Neuronal stem cell (in vitro differentiated cells): ENCODE results near the gene SRPRA.

ENCODE experiments used
- DNase-seq: peaks from one replicate; pipeline ENCODE4 v3.0.0-alpha.2; 2013; ENCODE audit warnings: low spot score
- H2AFZ ChIP-seq: one replicate; pipeline ENCODE4 v1.6.1; 2013; ENCODE audit warnings: mild to moderate bottlenecking, low read length, inconsistent platforms
- H2AK5ac ChIP-seq: 2 replicates; pipeline ENCODE4 v1.6.1; 2013; ENCODE audit warnings: low read depth, mild to moderate bottlenecking, inconsistent platforms, low read length, moderate library complexity, mixed read lengths
- H2BK120ac ChIP-seq: 2 replicates; pipeline ENCODE4 v1.6.1; 2013; ENCODE audit warnings: low read depth, mild to moderate bottlenecking, inconsistent platforms, low read length, moderate library complexity, mixed read lengths
- H2BK12ac ChIP-seq: one replicate; pipeline ENCODE4 v1.6.1; 2013; ENCODE audit warnings: low read length, inconsistent platforms
- H2BK15ac ChIP-seq: 2 replicates; pipeline ENCODE4 v1.6.1; 2013; ENCODE audit warnings: mild to moderate bottlenecking, low read length, inconsistent platforms, mixed read lengths
- H2BK5ac ChIP-seq: one replicate; pipeline ENCODE4 v1.6.1; 2013; ENCODE audit warnings: inconsistent platforms, mild to moderate bottlenecking, low read length, moderate library complexity
- H3K14ac ChIP-seq: one replicate; pipeline ENCODE4 v1.6.1; 2013; ENCODE audit warnings: low read length, inconsistent platforms
- H3K18ac ChIP-seq: 2 replicates; pipeline ENCODE4 v1.6.1; 2013; ENCODE audit warnings: low read length, inconsistent platforms
- H3K23ac ChIP-seq: 2 replicates; pipeline ENCODE4 v1.6.1; 2013; ENCODE audit warnings: low read depth, mild to moderate bottlenecking, mixed read lengths, low read length, inconsistent platforms; ENCODE audit not compliant: poor library complexity
- H3K27ac ChIP-seq: replicated peaks from 3 replicates; pipeline ENCODE4 v1.5.1; 2013; ENCODE audit warnings: low read length, inconsistent platforms
- H3K27me3 ChIP-seq, 3 experiments: 2 replicates each; pipeline ENCODE4 v1.6.1; 2013; ENCODE audit warnings: low read length in 3 of 3, mild to moderate bottlenecking in 2 of 3, inconsistent platforms in 1 of 3, low read depth in 1 of 3, mixed read lengths in 1 of 3, moderate library complexity in 1 of 3; ENCODE audit not compliant: control insufficient read depth in 3 of 3, insufficient read depth in 3 of 3
- H3K36me3 ChIP-seq, 2 donors: replicated peaks in 1 of 2; 2 replicates each; pipeline ENCODE4 v1.6.1; 2013; ENCODE audit warnings: low read length in 2 of 2; ENCODE audit not compliant: control insufficient read depth in 2 of 2, insufficient read depth in 2 of 2
- H3K4ac ChIP-seq: 2 replicates; pipeline ENCODE4 v1.6.1; 2013; ENCODE audit warnings: inconsistent platforms, mild to moderate bottlenecking, low read length, moderate library complexity
- H3K4me1 ChIP-seq, 2 donors: 1 replicate in 1 of 2; 2 replicates in 1 of 2; pipeline ENCODE4 v1.6.1; 2013; ENCODE audit warnings: low read length in 2 of 2, low read depth in 1 of 2; ENCODE audit not compliant: control insufficient read depth in 2 of 2, insufficient read depth in 1 of 2
- H3K4me2 ChIP-seq: one replicate; pipeline ENCODE4 v1.6.1; 2013; ENCODE audit warnings: mild to moderate bottlenecking, low read length, inconsistent platforms; ENCODE audit not compliant: insufficient read depth, poor library complexity, severe bottlenecking
- H3K4me3 ChIP-seq, 2 donors: 2 replicates each; pipeline ENCODE4 v1.5.1; 2013; ENCODE audit warnings: low read length in 2 of 2, mild to moderate bottlenecking in 2 of 2, inconsistent platforms in 1 of 2, moderate library complexity in 1 of 2
- H3K79me1 ChIP-seq: one replicate; pipeline ENCODE4 v1.6.1; 2013; ENCODE audit warnings: low read depth, mild to moderate bottlenecking, inconsistent platforms, low read length, moderate library complexity
- H3K9ac ChIP-seq: one replicate; pipeline ENCODE4 v1.6.1; 2013; ENCODE audit warnings: mild to moderate bottlenecking, low read depth, low read length, inconsistent platforms; ENCODE audit not compliant: poor library complexity
- H3K9me3 ChIP-seq, 2 donors: replicated peaks in 1 of 2; 2 replicates each; pipeline versions ENCODE3 to v1.6.1; 2013; ENCODE audit warnings: low read length in 2 of 2, mild to moderate bottlenecking in 2 of 2, inconsistent platforms in 1 of 2, low read depth in 1 of 2, mixed read lengths in 1 of 2, moderate library complexity in 1 of 2; ENCODE audit not compliant: control insufficient read depth in 2 of 2, insufficient read depth in 1 of 2
- H4K8ac ChIP-seq: one replicate; pipeline ENCODE4 v1.6.1; 2013; ENCODE audit warnings: low read depth, mild to moderate bottlenecking, inconsistent platforms, low read length, moderate library complexity
- H4K91ac ChIP-seq: one replicate; pipeline ENCODE4 v1.6.1; 2013; ENCODE audit warnings: low read length, low read depth, mild to moderate bottlenecking, inconsistent platforms; ENCODE audit not compliant: poor library complexity
- WGBS, 2 donors: extraction: QIAGEN DNeasy Blood & Tissue Kit; methylation state at CpG; one replicate each; pipeline ENCODE4 v1.1.7; 2013; ENCODE audit warnings: missing lambda C conversion rate in 2 of 2, mixed read lengths in 1 of 2; ENCODE audit not compliant: insufficient read length in 2 of 2, insufficient replicate concordance in 1 of 2; ENCODE audit errors: extremely low coverage in 2 of 2; 5-methylcytosine and 5-hydroxymethylcytosine counted together

The SRPRA gene

GRCh38 chr11:126233391-126233790 is 35.3 kb downstream of the SRPRA start:
- H3K14ac ChIP-seq: no peak overlapping the region

GRCh38 chr11:126232683-126233082 is 36.0 kb downstream of the SRPRA start:
- Histone ChIP-seq H3K9me3 (peaks cover 0 to 4% of the 10 kb centered on the region in 2 donors), H4K91ac (no peak overlapping the region), H3K4me2 (no peak overlapping the region), H3K4me1 (no peaks in the 10 kb centered on the region), H3K4ac (no peak overlapping the region), H2AFZ (no peak overlapping the region), H2AK5ac (no peak overlapping the region), H3K79me1 (peaks cover 2% of the 10 kb centered on the region), H3K36me3 (peaks cover 2 to 11% of the 10 kb centered on the region in 2 donors), H3K23ac (no peak overlapping the region), H3K18ac (no peak overlapping the region), H2BK15ac (no peak overlapping the region), H2BK12ac (no peak overlapping the region), H3K9ac (no peak overlapping the region), H3K4me3 (no peak overlapping the region), H3K27ac (no peak overlapping the region), H4K8ac (no peak overlapping the region), H2BK120ac (no peak overlapping the region), H2BK5ac (no peak overlapping the region), H3K14ac (no peak overlapping the region), H3K27me3 (no peaks in the 10 kb centered on the region)
- no CpG with 5 or more reads among the region's 3 CpGs for WGBS, 2 donors
- DNase-seq: no peak

More at GRCh38 chr11:126233391-126233790, 35.3 kb downstream of the SRPRA start:
- Histone ChIP-seq H2BK15ac (no peak overlapping the region), H4K8ac (no peak overlapping the region), H3K27me3 (no peaks in the 10 kb centered on the region), H3K36me3 (peaks cover 2 to 14% of the 10 kb centered on the region in 2 donors), H2BK12ac (no peak overlapping the region), H2AK5ac (no peak overlapping the region), H2AFZ (no peak overlapping the region), H2BK120ac (no peak overlapping the region), H3K79me1 (no peaks in the 10 kb centered on the region), H3K4me3 (no peak overlapping the region), H3K23ac (no peak overlapping the region), H3K4me1 (no peaks in the 10 kb centered on the region), H3K9me3 (peaks cover 0 to 4% of the 10 kb centered on the region in 2 donors), H3K27ac (no peak overlapping the region), H3K4ac (no peak overlapping the region), H3K4me2 (no peak overlapping the region), H4K91ac (no peak overlapping the region), H3K9ac (no peak overlapping the region), H2BK5ac (no peak overlapping the region), H3K18ac (no peak overlapping the region)
- no CpG with 5 or more reads among the region's 4 CpGs for WGBS, 2 donors
- DNase-seq: no peak

- peaks cover 2 to 11% of the 10 kb centered on the region in 2 donors for H3K36me3 ChIP-seq
- no peak overlapping the region for H2BK5ac ChIP-seq
- no peak for DNase-seq
- no peak overlapping the region for H3K4ac ChIP-seq
- H3K23ac ChIP-seq: no peak overlapping the region
- peaks cover 0 to 4% of the 10 kb centered on the region in 2 donors for H3K9me3 ChIP-seq
- no peak overlapping the region for H3K4me2 ChIP-seq
- H2AFZ ChIP-seq: no peak overlapping the region
- H3K4me3 ChIP-seq: no peak overlapping the region
- H3K4me1 ChIP-seq: no peaks in the 10 kb centered on the region
- H2AK5ac ChIP-seq: no peak overlapping the region
- no peak overlapping the region for H3K9ac ChIP-seq
- H3K14ac ChIP-seq: no peak overlapping the region
- no peak overlapping the region for H4K91ac ChIP-seq
- H2BK120ac ChIP-seq: no peak overlapping the region
- H4K8ac ChIP-seq: no peak overlapping the region
- H3K27ac ChIP-seq: no peak overlapping the region
- H2BK12ac ChIP-seq: no peak overlapping the region
- H3K27me3 ChIP-seq: no peaks in the 10 kb centered on the region
- no CpG with 5 or more reads among the region's 6 CpGs for WGBS, 2 donors
- H3K79me1 ChIP-seq: peaks cover 2% of the 10 kb centered on the region
- H3K18ac ChIP-seq: no peak overlapping the region
- no peak overlapping the region for H2BK15ac ChIP-seq
Measured at GRCh38 chr11:126231725-126232459, 36.8 kb downstream of the SRPRA start.

GRCh38 chr11:126229858-126230540 is 38.7 kb downstream of the SRPRA start:
- Histone ChIP-seq H3K27me3 (no peaks in the 10 kb centered on the region), H3K36me3 (peaks cover 0 to 3% of the 10 kb centered on the region in 2 donors), H3K4ac (no peak overlapping the region), H2AK5ac (no peak overlapping the region), H3K4me3 (no peak overlapping the region), H2BK5ac (no peak overlapping the region), H3K23ac (no peak overlapping the region), H3K79me1 (peaks cover 2% of the 10 kb centered on the region), H2BK12ac (no peak overlapping the region), H3K18ac (no peak overlapping the region), H4K91ac (no peak overlapping the region), H2BK15ac (no peak overlapping the region), H4K8ac (no peak overlapping the region), H2AFZ (no peak overlapping the region), H3K27ac (no peak overlapping the region), H3K4me2 (no peak overlapping the region), H3K4me1 (no peaks in the 10 kb centered on the region), H3K14ac (no peak overlapping the region), H3K9me3 (peaks cover 0 to 11% of the 10 kb centered on the region in 2 donors), H2BK120ac (no peak overlapping the region), H3K9ac (no peak overlapping the region)
- DNase-seq: no peak
- no CpG with 5 or more reads among the region's 3 CpGs for WGBS, 2 donors
